Loucy (cell line): ENCODE data around the gene TMEM235.

Source experiments
- EZH2phosphoT487 ChIP-seq: fragments of 200-600 bp; IDR thresholded peaks from 2 replicates; pipeline ENCODE4 v1.6.1; 2018; ENCODE audit warnings: antibody characterized with exemption, mild to moderate bottlenecking, moderate library complexity, borderline replicate concordance
- TF ChIP-seq, protein P1 (sequence below): fragments of 200-600 bp; sonication (generic); conservative IDR thresholded peaks from 2 replicates; pipeline ENCODE4 v1.5.1; 2014; ENCODE audit warnings: mild to moderate bottlenecking, antibody characterized with exemption, low read length

DNA sequence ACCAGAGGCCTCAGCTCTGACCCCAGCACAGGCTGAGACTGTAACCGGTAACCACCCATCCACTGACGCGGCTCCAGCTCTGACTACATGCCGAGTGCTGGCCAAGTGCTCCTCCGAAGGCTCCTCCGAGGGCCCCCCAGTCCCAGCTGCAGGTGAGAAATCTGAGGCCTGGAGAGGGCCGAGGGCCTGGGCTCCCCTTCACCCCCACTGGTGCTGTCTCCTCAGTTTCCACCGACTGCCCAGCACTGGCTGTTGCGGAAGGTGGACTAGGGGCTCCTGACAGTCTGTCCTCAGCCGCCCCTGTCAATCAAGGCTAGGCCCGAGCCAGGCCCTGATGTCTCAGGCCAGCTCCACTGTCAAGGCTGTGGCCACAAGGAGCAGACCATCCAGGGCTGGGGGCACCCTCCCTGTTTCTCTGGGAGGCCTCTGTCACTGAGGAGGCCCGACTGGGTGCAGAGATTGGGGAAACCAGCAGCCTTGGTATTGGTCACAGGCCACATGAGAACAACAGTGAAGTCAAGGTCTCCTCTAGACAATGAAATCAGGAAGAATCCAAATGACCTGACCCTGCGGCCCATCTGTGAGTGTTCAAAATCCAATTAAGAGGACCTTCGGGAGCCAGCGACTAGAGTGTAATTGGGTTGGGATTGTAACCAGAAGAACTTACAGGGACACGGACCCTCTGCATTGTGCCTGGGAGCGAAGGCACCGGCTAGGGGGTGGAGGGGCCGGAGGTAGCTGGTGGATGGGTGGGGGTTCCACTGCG, 5.1 kb downstream of the TMEM235 start:
- TF ChIP-seq, protein P1, sequence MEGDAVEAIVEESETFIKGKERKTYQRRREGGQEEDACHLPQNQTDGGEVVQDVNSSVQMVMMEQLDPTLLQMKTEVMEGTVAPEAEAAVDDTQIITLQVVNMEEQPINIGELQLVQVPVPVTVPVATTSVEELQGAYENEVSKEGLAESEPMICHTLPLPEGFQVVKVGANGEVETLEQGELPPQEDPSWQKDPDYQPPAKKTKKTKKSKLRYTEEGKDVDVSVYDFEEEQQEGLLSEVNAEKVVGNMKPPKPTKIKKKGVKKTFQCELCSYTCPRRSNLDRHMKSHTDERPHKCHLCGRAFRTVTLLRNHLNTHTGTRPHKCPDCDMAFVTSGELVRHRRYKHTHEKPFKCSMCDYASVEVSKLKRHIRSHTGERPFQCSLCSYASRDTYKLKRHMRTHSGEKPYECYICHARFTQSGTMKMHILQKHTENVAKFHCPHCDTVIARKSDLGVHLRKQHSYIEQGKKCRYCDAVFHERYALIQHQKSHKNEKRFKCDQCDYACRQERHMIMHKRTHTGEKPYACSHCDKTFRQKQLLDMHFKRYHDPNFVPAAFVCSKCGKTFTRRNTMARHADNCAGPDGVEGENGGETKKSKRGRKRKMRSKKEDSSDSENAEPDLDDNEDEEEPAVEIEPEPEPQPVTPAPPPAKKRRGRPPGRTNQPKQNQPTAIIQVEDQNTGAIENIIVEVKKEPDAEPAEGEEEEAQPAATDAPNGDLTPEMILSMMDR: no peak
- no peak for TF ChIP-seq EZH2phosphoT487
